Panc1 (cell line): ENCODE results near the gene GLB1L. TPM values are rescaled to one million over a fixed set of nuclear protein-coding genes. Genes with fewer than 3 reads are reported as not detected.

Experiments
- ATAC-seq: fragments of 200-7000 bp; cut with Tn5 transposase; 2 replicates; pipeline ENCODE4 v1.9.1; 2020; ENCODE audit warnings: mild to moderate bottlenecking, moderate library complexity
- BruUV-seq: library from RNA; stranded (reverse); fragments of 400-500 nt; replicated peaks from 2 replicates; lab custom pipeline; 2021; lab: Mats Ljungman, UMichigan
- CTCF ChIA-PET: fragments of 300-600 bp; sonication (Branson Sonifier 250); formaldehyde crosslinking; loops from one replicate; lab custom pipeline; 2022; ENCODE audit warnings: antibody characterized with exemption; lab: Charles Lee
- POLR2A ChIA-PET: fragments of 300-600 bp; sonication (Branson Sonifier 250); formaldehyde crosslinking; loops from one replicate; lab custom pipeline; 2022; ENCODE audit warnings: antibody characterized with exemption; lab: Charles Lee
- DNase-seq: peaks from one replicate; pipeline ENCODE4 v3.0.0-alpha.2; 2010; ENCODE audit warnings: low read depth, low spot score
- H3K27ac ChIP-seq: 2 replicates; pipeline ENCODE4 v1.5.1; 2011; ENCODE audit warnings: mild to moderate bottlenecking, low read length, inconsistent platforms
- H3K27me3 ChIP-seq: fragments of 200-500 bp; sonication (Bioruptor generic); 2 replicates; pipeline ENCODE4 v1.6.0; 2014; ENCODE audit warnings: low read length, inconsistent platforms; ENCODE audit not compliant: control insufficient read depth, insufficient read depth
- H3K36me3 ChIP-seq: fragments of 200-500 bp; sonication (Bioruptor generic); 2 replicates; pipeline ENCODE4 v1.5.1; 2014; ENCODE audit warnings: inconsistent platforms, mild to moderate bottlenecking, low read length, moderate library complexity; ENCODE audit not compliant: control insufficient read depth, insufficient read depth
- H3K4me1 ChIP-seq: 2 replicates; pipeline ENCODE4 v1.5.1; 2011; ENCODE audit warnings: inconsistent platforms, mild to moderate bottlenecking, low read length, moderate library complexity; ENCODE audit not compliant: control insufficient read depth, insufficient read depth
- H3K4me3 ChIP-seq, 2 experiments: 2 replicates each; pipeline ENCODE4 v1.5.1; 2011 to 2012; ENCODE audit warnings: low read depth in 2 of 2, low read length in 2 of 2, mild to moderate bottlenecking in 2 of 2, inconsistent platforms in 1 of 2, moderate library complexity in 1 of 2
- H3K9me3 ChIP-seq: fragments of 200-500 bp; sonication (Bioruptor generic); 2 replicates; pipeline ENCODE4 v1.5.1; 2014; ENCODE audit warnings: low read depth, mild to moderate bottlenecking, inconsistent platforms, low read length, moderate library complexity; ENCODE audit not compliant: control insufficient read depth, insufficient read depth
- POLR2AphosphoS5 ChIP-seq: IDR thresholded peaks from 2 replicates; pipeline ENCODE4 v1.6.1; 2012; ENCODE audit warnings: mild to moderate bottlenecking, low read depth, low read length, moderate library complexity
- SIN3A ChIP-seq: IDR thresholded peaks from 2 replicates; pipeline ENCODE4 v1.6.1; 2012; ENCODE audit warnings: low read depth, mild to moderate bottlenecking, low read length, moderate library complexity, borderline replicate concordance; ENCODE audit not compliant: insufficient read depth
- TCF7L2 ChIP-seq: IDR thresholded peaks from 2 replicates; pipeline ENCODE4 v1.6.1; 2011; ENCODE audit warnings: mild to moderate bottlenecking, low read depth, low read length, inconsistent platforms
- in situ Hi-C: cut with HindIII; loops from 2 replicates; pipeline ENCODE4 v1.10.0; 2016; ENCODE audit warnings: low sequenced_read_pairs, low pct_unique_long_range_greater_than_20kb
- intact Hi-C: fragments of 100-400 bp; cut with micrococcal nuclease; formaldehyde crosslinking; loops from one replicate; pipeline ENCODE4 v1.10.0; 2022; ENCODE audit not compliant: unreplicated experiment
- total RNA-seq: library from RNA; stranded (reverse); gene quantifications from one replicate; pipeline ENCODE4 v1.2.1, GENCODE V29; 2021; ENCODE audit not compliant: unreplicated experiment
- TF ChIP-seq, protein P1 (sequence below), 2 experiments: IDR thresholded peaks; 2 replicates each; pipeline ENCODE4 v1.6.1; 2011 to 2012; ENCODE audit warnings: low read depth in 2 of 2, control low read depth in 1 of 2, low read length in 1 of 2, mild to moderate bottlenecking in 1 of 2, moderate library complexity in 1 of 2; ENCODE audit not compliant: insufficient read depth in 1 of 2
- TF ChIP-seq, protein P2 (sequence below): fragments of 450-650 bp; IDR thresholded peaks from 2 replicates; pipeline ENCODE4 v1.5.1; 2017; ENCODE audit warnings: mild to moderate bottlenecking

The GLB1L gene
- total RNA-seq, 1 experiment from 2014 or later = 8.1 TPM

DNA sequence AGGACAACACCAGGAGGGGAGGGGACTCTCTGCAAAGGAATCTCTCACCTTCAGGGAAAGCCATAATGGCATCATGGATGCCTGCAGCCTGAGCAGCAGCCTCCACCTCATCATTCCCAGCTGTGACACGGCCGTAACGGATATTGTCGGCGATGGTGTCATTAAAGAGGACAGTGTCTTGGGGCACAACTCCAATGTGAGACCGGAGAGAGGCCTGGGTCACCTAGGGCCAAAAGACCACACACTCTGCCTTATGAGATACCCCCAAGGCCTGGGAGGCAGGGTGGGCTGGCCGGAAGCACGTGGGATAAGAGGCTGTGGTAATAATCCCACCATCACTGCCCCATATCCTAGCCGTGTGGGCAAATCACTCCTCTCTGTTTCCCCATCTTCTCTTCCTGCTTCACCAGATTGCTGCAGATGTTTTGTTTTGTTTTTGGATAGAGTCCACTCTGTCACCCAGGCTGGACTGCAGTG lies 34.3 kb downstream of the GLB1L start:
- ChIA-PET CTCF (interaction anchor here (0.6 kb wide), 1 partner anchor 154 kb away, joined by 5 read pairs; no protein-coding TSS in a partner anchor), POLR2A (no interaction called here)
- no peak overlapping the region for H3K27ac ChIP-seq
- H3K9me3 ChIP-seq = no peaks in the 10 kb centered on the region
- TF ChIP-seq SIN3A (no peak), TCF7L2 (no peak), POLR2AphosphoS5 (0 out of 2 replicates have a peak, but pooled peaks have one; percentile 26)
- TF ChIP-seq, protein P1, sequence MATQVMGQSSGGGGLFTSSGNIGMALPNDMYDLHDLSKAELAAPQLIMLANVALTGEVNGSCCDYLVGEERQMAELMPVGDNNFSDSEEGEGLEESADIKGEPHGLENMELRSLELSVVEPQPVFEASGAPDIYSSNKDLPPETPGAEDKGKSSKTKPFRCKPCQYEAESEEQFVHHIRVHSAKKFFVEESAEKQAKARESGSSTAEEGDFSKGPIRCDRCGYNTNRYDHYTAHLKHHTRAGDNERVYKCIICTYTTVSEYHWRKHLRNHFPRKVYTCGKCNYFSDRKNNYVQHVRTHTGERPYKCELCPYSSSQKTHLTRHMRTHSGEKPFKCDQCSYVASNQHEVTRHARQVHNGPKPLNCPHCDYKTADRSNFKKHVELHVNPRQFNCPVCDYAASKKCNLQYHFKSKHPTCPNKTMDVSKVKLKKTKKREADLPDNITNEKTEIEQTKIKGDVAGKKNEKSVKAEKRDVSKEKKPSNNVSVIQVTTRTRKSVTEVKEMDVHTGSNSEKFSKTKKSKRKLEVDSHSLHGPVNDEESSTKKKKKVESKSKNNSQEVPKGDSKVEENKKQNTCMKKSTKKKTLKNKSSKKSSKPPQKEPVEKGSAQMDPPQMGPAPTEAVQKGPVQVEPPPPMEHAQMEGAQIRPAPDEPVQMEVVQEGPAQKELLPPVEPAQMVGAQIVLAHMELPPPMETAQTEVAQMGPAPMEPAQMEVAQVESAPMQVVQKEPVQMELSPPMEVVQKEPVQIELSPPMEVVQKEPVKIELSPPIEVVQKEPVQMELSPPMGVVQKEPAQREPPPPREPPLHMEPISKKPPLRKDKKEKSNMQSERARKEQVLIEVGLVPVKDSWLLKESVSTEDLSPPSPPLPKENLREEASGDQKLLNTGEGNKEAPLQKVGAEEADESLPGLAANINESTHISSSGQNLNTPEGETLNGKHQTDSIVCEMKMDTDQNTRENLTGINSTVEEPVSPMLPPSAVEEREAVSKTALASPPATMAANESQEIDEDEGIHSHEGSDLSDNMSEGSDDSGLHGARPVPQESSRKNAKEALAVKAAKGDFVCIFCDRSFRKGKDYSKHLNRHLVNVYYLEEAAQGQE (IDR thresholded peaks at IDR 0.05; ENCODE audit: insufficient read depth in 1 of 2, low read depth in 2 of 2, low read length in 1 of 2) = no peak
- TF ChIP-seq, protein P2, sequence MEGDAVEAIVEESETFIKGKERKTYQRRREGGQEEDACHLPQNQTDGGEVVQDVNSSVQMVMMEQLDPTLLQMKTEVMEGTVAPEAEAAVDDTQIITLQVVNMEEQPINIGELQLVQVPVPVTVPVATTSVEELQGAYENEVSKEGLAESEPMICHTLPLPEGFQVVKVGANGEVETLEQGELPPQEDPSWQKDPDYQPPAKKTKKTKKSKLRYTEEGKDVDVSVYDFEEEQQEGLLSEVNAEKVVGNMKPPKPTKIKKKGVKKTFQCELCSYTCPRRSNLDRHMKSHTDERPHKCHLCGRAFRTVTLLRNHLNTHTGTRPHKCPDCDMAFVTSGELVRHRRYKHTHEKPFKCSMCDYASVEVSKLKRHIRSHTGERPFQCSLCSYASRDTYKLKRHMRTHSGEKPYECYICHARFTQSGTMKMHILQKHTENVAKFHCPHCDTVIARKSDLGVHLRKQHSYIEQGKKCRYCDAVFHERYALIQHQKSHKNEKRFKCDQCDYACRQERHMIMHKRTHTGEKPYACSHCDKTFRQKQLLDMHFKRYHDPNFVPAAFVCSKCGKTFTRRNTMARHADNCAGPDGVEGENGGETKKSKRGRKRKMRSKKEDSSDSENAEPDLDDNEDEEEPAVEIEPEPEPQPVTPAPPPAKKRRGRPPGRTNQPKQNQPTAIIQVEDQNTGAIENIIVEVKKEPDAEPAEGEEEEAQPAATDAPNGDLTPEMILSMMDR = no peak
- H3K36me3 ChIP-seq = 0 out of 2 replicates have a peak, but pooled peaks cover 4% of the 10 kb centered on the region
- no peak overlapping the region for H3K4me3 ChIP-seq
- in situ Hi-C loops (no loop called here), intact Hi-C loops (loop anchor here (10.0 kb wide), 1 partner anchor 46 kb away; the partner anchor contains the start of gene NHEJ1)
- no peak for ATAC-seq
- H3K27me3 ChIP-seq = no peaks in the 10 kb centered on the region
- BruUV-seq = no TSS peak
- peaks cover 13% of the 10 kb centered on the region for H3K4me1 ChIP-seq
- no peak for DNase-seq

DNA sequence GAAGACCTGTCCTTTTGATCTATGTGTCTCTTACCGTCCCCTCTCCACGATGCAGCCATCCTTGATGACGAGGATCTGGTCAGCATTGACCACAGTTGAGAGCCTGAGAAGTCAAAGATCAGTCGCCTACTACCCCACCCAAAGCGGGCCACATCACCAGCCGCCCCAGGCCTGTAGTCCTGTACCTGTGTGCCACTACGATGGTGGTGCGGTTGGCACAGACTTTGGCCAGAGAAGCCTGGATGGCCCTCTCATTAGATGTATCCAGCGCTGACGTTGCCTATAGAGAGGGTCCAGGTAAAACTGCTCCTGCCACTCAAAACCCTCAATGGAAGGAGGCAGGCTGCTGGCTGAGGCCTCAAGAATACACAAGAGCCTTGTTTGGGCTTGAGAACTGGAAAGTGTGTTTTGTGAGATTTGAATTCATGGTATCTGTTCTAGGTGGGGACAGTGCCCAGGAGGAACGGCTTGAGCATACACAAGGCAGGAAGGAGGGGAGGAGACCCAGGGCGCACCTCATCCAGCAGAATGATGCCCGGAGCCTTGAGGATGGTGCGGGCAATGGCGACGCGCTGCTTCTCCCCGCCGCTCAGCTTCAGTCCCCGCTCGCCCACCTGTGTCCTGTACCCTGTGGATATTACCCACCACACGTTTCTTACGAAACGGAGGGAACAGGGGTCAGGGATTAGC lies 34.9 kb downstream of the GLB1L start:
- 0 out of 2 replicates have a peak, but pooled peaks cover 4% of the 10 kb centered on the region for H3K36me3 ChIP-seq
- intact Hi-C loops = loop anchor here (10.0 kb wide), 1 partner anchor 46 kb away; the partner anchor contains the start of gene NHEJ1
- no TSS peak for BruUV-seq
- no peaks in the 10 kb centered on the region for H3K27me3 ChIP-seq
- H3K4me1 ChIP-seq = peaks cover 16% of the 10 kb centered on the region
- in situ Hi-C loops = no loop called here
- no peaks in the 10 kb centered on the region for H3K9me3 ChIP-seq
- DNase-seq (no peak), ATAC-seq (no peak)
- H3K4me3 ChIP-seq = no peak overlapping the region
- no peak overlapping the region for H3K27ac ChIP-seq
- ChIA-PET POLR2A (no interaction called here), CTCF (no interaction called here)
- no peak for TF ChIP-seq TCF7L2
- TF ChIP-seq, protein P2 = no peak
- no peak for TF ChIP-seq SIN3A
- TF ChIP-seq POLR2AphosphoS5 = no peak
- TF ChIP-seq, protein P1 (IDR thresholded peaks at IDR 0.05; ENCODE audit: insufficient read depth in 1 of 2, low read depth in 2 of 2, low read length in 1 of 2) = no peak
